Hepatocyte (in vitro differentiated cells): Measurements from ENCODE around the gene SH3RF3.

Experiments
- EZH2 ChIP-seq: fragments of 200-600 bp; sonication (generic); IDR thresholded peaks from 2 replicates; pipeline ENCODE4 v1.6.1; 2016; ENCODE audit warnings: antibody characterized with exemption, mild to moderate bottlenecking, borderline replicate concordance
- EZH2phosphoT487 ChIP-seq: fragments of 200-600 bp; sonication (generic); IDR thresholded peaks from one replicate; pipeline ENCODE4 v1.6.1; 2018; ENCODE audit warnings: antibody characterized with exemption, mild to moderate bottlenecking, low read depth, moderate library complexity; ENCODE audit not compliant: unreplicated experiment, severe bottlenecking
- TF ChIP-seq, protein P1 (sequence below): fragments of 200-600 bp; sonication (generic); IDR thresholded peaks from 2 replicates; pipeline ENCODE4 v1.5.1; 2016; ENCODE audit warnings: antibody characterized with exemption, mild to moderate bottlenecking; ENCODE audit not compliant: poor library complexity

DNA sequence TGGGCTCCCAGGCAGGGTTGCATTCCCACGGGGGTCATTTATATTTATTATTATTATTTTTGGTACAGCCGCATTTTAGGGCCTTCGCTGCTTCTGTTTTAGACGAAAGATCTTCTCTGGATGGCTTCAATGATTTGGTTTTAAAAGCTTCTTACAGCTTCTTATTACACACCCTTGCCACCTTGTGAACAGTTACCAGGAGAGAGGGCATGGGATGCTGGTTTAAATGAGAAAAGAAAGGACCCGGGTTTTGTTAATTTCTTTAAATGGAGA is 1.7 kb downstream of the SH3RF3 start:
- TF ChIP-seq, protein P1, sequence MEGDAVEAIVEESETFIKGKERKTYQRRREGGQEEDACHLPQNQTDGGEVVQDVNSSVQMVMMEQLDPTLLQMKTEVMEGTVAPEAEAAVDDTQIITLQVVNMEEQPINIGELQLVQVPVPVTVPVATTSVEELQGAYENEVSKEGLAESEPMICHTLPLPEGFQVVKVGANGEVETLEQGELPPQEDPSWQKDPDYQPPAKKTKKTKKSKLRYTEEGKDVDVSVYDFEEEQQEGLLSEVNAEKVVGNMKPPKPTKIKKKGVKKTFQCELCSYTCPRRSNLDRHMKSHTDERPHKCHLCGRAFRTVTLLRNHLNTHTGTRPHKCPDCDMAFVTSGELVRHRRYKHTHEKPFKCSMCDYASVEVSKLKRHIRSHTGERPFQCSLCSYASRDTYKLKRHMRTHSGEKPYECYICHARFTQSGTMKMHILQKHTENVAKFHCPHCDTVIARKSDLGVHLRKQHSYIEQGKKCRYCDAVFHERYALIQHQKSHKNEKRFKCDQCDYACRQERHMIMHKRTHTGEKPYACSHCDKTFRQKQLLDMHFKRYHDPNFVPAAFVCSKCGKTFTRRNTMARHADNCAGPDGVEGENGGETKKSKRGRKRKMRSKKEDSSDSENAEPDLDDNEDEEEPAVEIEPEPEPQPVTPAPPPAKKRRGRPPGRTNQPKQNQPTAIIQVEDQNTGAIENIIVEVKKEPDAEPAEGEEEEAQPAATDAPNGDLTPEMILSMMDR, result no peak
- no peak for TF ChIP-seq EZH2
- no peak for TF ChIP-seq EZH2phosphoT487
